Tibial nerve (tissue), 4 donors: ENCODE results near the gene FUT8. TPM values are rescaled to one million over a fixed set of nuclear protein-coding genes. Genes with fewer than 3 reads are reported as not detected.

Source experiments
- DNase-seq, 2 donors: peaks; one replicate each; pipeline ENCODE4 v3.0.0-alpha.2; 2019; ENCODE audit warnings: low spot score in 2 of 2
- H3K27ac ChIP-seq, 4 donors: fragments of 200-600 bp; sonication (generic) in 3 of 4; one replicate each; pipeline ENCODE4 v1.5.1; 2017 to 2019; ENCODE audit warnings: mild to moderate bottlenecking in 1 of 4
- H3K27me3 ChIP-seq, 2 donors: fragments of 200-600 bp; sonication (generic) in 1 of 2; one replicate each; pipeline versions ENCODE4 v1.5.1 to v1.6.0; 2017 to 2019
- H3K36me3 ChIP-seq, 3 donors: fragments of 200-600 bp; sonication (generic); one replicate each; pipeline ENCODE4 v1.5.1; 2018 to 2019
- H3K4me1 ChIP-seq, 4 donors: fragments of 200-600 bp; sonication (generic) in 3 of 4; one replicate each; pipeline ENCODE4 v1.5.1; 2017 to 2019
- H3K4me3 ChIP-seq, 4 donors: fragments of 200-600 bp; sonication (generic) in 3 of 4; one replicate each; pipeline ENCODE4 v1.5.1; 2017 to 2019; ENCODE audit warnings: mild to moderate bottlenecking in 1 of 4, moderate library complexity in 1 of 4
- H3K9me3 ChIP-seq, 4 donors: fragments of 200-600 bp; sonication (generic) in 3 of 4; one replicate each; pipeline ENCODE4 v1.5.1; 2017 to 2019
- CTCF ChIP-seq, 5 experiments: fragments of 200-600 bp in 3 of 5; fragments of 450-650 bp in 2 of 5; sonication (generic) in 3 of 5; IDR thresholded peaks; one replicate each; pipeline ENCODE4 v1.5.1; 2016 to 2019; ENCODE audit warnings: antibody characterized with exemption in 5 of 5, mild to moderate bottlenecking in 3 of 5, moderate library complexity in 2 of 5
- EP300 ChIP-seq, 2 donors: sonication (generic); formaldehyde crosslinking; IDR thresholded peaks; one replicate each; pipeline ENCODE4 v1.6.1; 2017; ENCODE audit warnings: antibody characterized with exemption in 2 of 2, mild to moderate bottlenecking in 1 of 2
- POLR2A ChIP-seq, 2 donors: fragments of 450-650 bp; IDR thresholded peaks; one replicate each; pipeline ENCODE4 v1.6.1; 2017; ENCODE audit warnings: antibody characterized with exemption in 2 of 2, mild to moderate bottlenecking in 2 of 2, moderate library complexity in 2 of 2
- WGBS, 2 donors: methylation state at CpG; one replicate each; pipeline ENCODE4 v1.1.5; 2018; 5-methylcytosine and 5-hydroxymethylcytosine counted together
- total RNA-seq, 4 donors: library from RNA; depleted of rRNA; stranded (reverse); fragments of >200 nt; gene quantifications; one replicate each; pipeline ENCODE4 v1.1.0, GENCODE V29; 2016

The FUT8 gene
- total RNA-seq, 4 donors from 2014 or later, result 69.6 to 114 (median 91.2) TPM

GRCh38 chr14:65371784-65372183 lies 40.7 kb upstream of the FUT8 start:
- 58 to 66% methylated on average over 2 of the region's 2 CpGs for WGBS, 2 donors
- Histone ChIP-seq H3K4me3 (no peak overlapping the region), H3K9me3 (no peaks in the 10 kb centered on the region), H3K27ac (peak overlapping the region in 1 of 4 donors; percentile 18), H3K36me3 (no peaks in the 10 kb centered on the region), H3K27me3 (no peaks in the 10 kb centered on the region), H3K4me1 (no peaks in the 10 kb centered on the region)
- TF ChIP-seq CTCF (IDR thresholded peaks at IDR 0.05) (no peak), POLR2A (IDR thresholded peaks at IDR 0.05) (no peak), EP300 (IDR thresholded peaks at IDR 0.05) (no peak)
- no peak for DNase-seq

GRCh38 chr14:65373016-65373670 lies 39.4 kb upstream of the FUT8 start:
- 73 to 76% methylated on average over 15 of the region's 15 CpGs for WGBS, 2 donors
- Histone ChIP-seq H3K27me3 (no peaks in the 10 kb centered on the region), H3K9me3 (no peaks in the 10 kb centered on the region), H3K4me1 (no peaks in the 10 kb centered on the region), H3K27ac (peak overlapping the region in 1 of 4 donors; percentile 36), H3K4me3 (no peak overlapping the region), H3K36me3 (no peaks in the 10 kb centered on the region)
- TF ChIP-seq CTCF (IDR thresholded peaks at IDR 0.05), result no peak
- TF ChIP-seq EP300 (IDR thresholded peaks at IDR 0.05), result no peak
- TF ChIP-seq POLR2A (IDR thresholded peaks at IDR 0.05), result no peak
- DNase-seq, result no peak

- Histone ChIP-seq H3K9me3 (no peaks in the 10 kb centered on the region), H3K27me3 (no peaks in the 10 kb centered on the region), H3K36me3 (no peaks in the 10 kb centered on the region), H3K4me3 (no peak overlapping the region), H3K27ac (peak overlapping the region in 1 of 4 donors; percentile 36), H3K4me1 (no peaks in the 10 kb centered on the region)
- TF ChIP-seq POLR2A (IDR thresholded peaks at IDR 0.05) (no peak), CTCF (IDR thresholded peaks at IDR 0.05) (no peak), EP300 (IDR thresholded peaks at IDR 0.05) (no peak)
- WGBS, 2 donors, result 62 to 76% methylated on average over 8 of the region's 8 CpGs
- DNase-seq, result no peak
Measured at GRCh38 chr14:65373671-65374039, 38.9 kb upstream of the FUT8 start.

- peak in 1 of 2 donors; percentile 21 for DNase-seq
- WGBS, 2 donors, result 64 to 69% methylated on average over 4 of the region's 4 CpGs
Measured at GRCh38 chr14:65377576-65377975, 35.0 kb upstream of the FUT8 start.

More at GRCh38 chr14:65377576-65377975, 35.0 kb upstream of the FUT8 start:
- no peak overlapping the region for H3K27ac ChIP-seq
- H3K4me1 ChIP-seq, result no peaks in the 10 kb centered on the region
- TF ChIP-seq CTCF (IDR thresholded peaks at IDR 0.05), result no peak
- TF ChIP-seq EP300 (IDR thresholded peaks at IDR 0.05), result no peak
- no peak for TF ChIP-seq POLR2A (IDR thresholded peaks at IDR 0.05)
- H3K4me3 ChIP-seq, result no peak overlapping the region
- H3K27me3 ChIP-seq, result no peaks in the 10 kb centered on the region
- peaks cover 0 to 3% (median 0%) of the 10 kb centered on the region in 4 donors for H3K9me3 ChIP-seq
- H3K36me3 ChIP-seq, result no peaks in the 10 kb centered on the region
